Stomach (tissue), 9 donors: ENCODE data around the gene NPR3. TPM values are rescaled to one million over a fixed set of nuclear protein-coding genes. Genes with fewer than 3 reads are reported as not detected.

Experiments used
- DNase-seq, 2 donors: peaks; one replicate each; pipeline versions ENCODE4 v3.0.0 to v3.0.0-alpha.2; 2013 to 2019
- H3K27ac ChIP-seq, 5 donors: fragments of 200-600 bp in 4 of 5; sonication (generic) in 4 of 5; one replicate each; pipeline ENCODE4 v1.5.1; 2013 to 2019; ENCODE audit warnings: mild to moderate bottlenecking in 1 of 5, moderate library complexity in 1 of 5
- H3K27me3 ChIP-seq, 3 donors: fragments of 200-600 bp; sonication (generic); one replicate each; pipeline ENCODE4 v1.5.1; 2017 to 2019; ENCODE audit warnings: mixed run types in 1 of 3
- H3K36me3 ChIP-seq, 4 donors: fragments of 200-600 bp; sonication (generic); 1 replicate in 3 of 4; 2 replicates in 1 of 4; pipeline ENCODE4 v1.5.1; 2016 to 2019
- H3K4me1 ChIP-seq, 4 donors: fragments of 200-600 bp; sonication (generic); one replicate each; pipeline ENCODE4 v1.5.1; 2016 to 2019
- H3K4me3 ChIP-seq, 4 donors: fragments of 200-600 bp; sonication (generic) in 3 of 4; one replicate each; pipeline ENCODE4 v1.5.1; 2016 to 2019; ENCODE audit warnings: mild to moderate bottlenecking in 1 of 4
- H3K9me3 ChIP-seq, 4 donors: fragments of 200-600 bp; sonication (generic); one replicate each; pipeline ENCODE4 v1.5.1; 2016 to 2019
- CTCF ChIP-seq, 7 experiments: fragments of 450-650 bp in 4 of 7; fragments of 200-600 bp in 3 of 7; sonication (generic) in 3 of 7; IDR thresholded peaks; one replicate each; pipeline ENCODE4 v1.5.1; 2016 to 2019; ENCODE audit warnings: antibody characterized with exemption in 7 of 7, control low read depth in 2 of 7, mild to moderate bottlenecking in 1 of 7
- EP300 ChIP-seq: sonication (generic); formaldehyde crosslinking; IDR thresholded peaks from one replicate; pipeline ENCODE4 v1.6.1; 2017; ENCODE audit warnings: antibody characterized with exemption
- POLR2A ChIP-seq, 4 donors: fragments of 450-650 bp; IDR thresholded peaks; one replicate each; pipeline ENCODE4 v1.6.1; 2016; ENCODE audit warnings: antibody characterized with exemption in 4 of 4, control low read depth in 2 of 4, mild to moderate bottlenecking in 1 of 4, moderate library complexity in 1 of 4
- POLR2AphosphoS5 ChIP-seq, 3 donors: sonication (generic); formaldehyde crosslinking; IDR thresholded peaks; one replicate each; pipeline ENCODE4 v1.6.1; 2016; ENCODE audit warnings: antibody characterized with exemption in 3 of 3
- WGBS, 5 donors: extraction: QIAGEN DNeasy Blood & Tissue Kit in 3 of 5; methylation state at CpG; one replicate each; pipeline versions ENCODE4 v1.1.5 to v1.1.7; 2013 to 2018; 5-methylcytosine and 5-hydroxymethylcytosine counted together
- intact Hi-C: fragments of 100-400 bp; cut with DNase I; formaldehyde crosslinking; loops from one replicate; pipeline ENCODE4 v1.15.1; 2023; ENCODE audit warnings: low total_unique reads
- polyA plus RNA-seq, 3 donors: library from polyadenylated mRNA; stranded (reverse); fragments of 200-250 nt; gene quantifications; one replicate each; pipeline ENCODE4 v1.2.3, GENCODE V29; 2013
- total RNA-seq, 5 donors: library from RNA; depleted of rRNA; stranded (reverse); fragments of >200 nt; gene quantifications; one replicate each; pipeline versions ENCODE4 v1.1.0 to v1.2.3, GENCODE V29; 2014 to 2016
- donor health status: healthy with polysubstance abuse.
- donor health status: Bipolar disorder and iron deficiency.
- donor health status: healthy.

The NPR3 gene
- total and polyA plus RNA-seq, 8 donors = 0.25 to 15.8 (median 1.8) TPM; not detected in 2

- H3K27me3 ChIP-seq = no peaks in the 10 kb centered on the region
- intact Hi-C loops = no loop called here
- no peak for TF ChIP-seq POLR2AphosphoS5 (IDR thresholded peaks at IDR 0.05)
- TF ChIP-seq CTCF (IDR thresholded peaks at IDR 0.05) = no peak
- 52 to 70% (median 61%) methylated on average over 2 of the region's 2 CpGs for WGBS, 5 donors
- H3K9me3 ChIP-seq = peaks cover 0 to 8% (median 2%) of the 10 kb centered on the region in 4 donors
- no peak for DNase-seq
- H3K27ac ChIP-seq = no peak overlapping the region
- H3K36me3 ChIP-seq = no peaks in the 10 kb centered on the region
- no peaks in the 10 kb centered on the region for H3K4me1 ChIP-seq
- no peak overlapping the region for H3K4me3 ChIP-seq
Observed at GRCh38 chr5:32745317-32745716, 34.2 kb downstream of the NPR3 start.

DNA sequence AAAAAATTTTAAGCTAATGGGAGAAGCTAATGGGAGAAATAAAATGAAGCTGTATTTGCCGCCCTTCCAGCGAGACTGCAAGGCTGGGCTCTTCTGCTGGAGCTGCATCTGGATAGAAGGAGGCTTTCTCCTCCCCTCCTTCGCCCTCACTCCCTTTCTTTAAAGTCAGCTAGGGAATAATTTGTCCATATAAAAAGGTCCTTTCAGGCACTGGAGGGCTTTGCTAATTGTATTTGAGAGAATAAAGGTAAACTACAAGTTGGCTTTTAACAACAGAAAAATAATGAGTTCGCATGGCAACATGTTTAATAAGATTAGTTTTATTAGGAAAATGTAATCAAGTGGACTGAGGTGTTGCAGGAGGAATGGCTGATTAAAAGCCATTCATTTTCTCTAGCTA is 41.3 kb downstream of the NPR3 start:
- Histone ChIP-seq H3K4me1 (no peaks in the 10 kb centered on the region), H3K36me3 (no peaks in the 10 kb centered on the region), H3K27ac (no peak overlapping the region), H3K27me3 (no peaks in the 10 kb centered on the region), H3K4me3 (no peak overlapping the region), H3K9me3 (peaks cover 0 to 17% (median 6%) of the 10 kb centered on the region in 4 donors)
- no peak for TF ChIP-seq POLR2AphosphoS5 (IDR thresholded peaks at IDR 0.05)
- TF ChIP-seq EP300 = no peak
- no peak for TF ChIP-seq CTCF (IDR thresholded peaks at IDR 0.05)
- TF ChIP-seq POLR2A (IDR thresholded peaks at IDR 0.05) = no peak
- 78 to 84% (median 80%) methylated on average over 4 of the region's 4 CpGs for WGBS, 5 donors
- intact Hi-C loops = no loop called here
- DNase-seq = no peak

GRCh38 chr5:32753051-32753450 is 41.9 kb downstream of the NPR3 start:
- intact Hi-C loops = no loop called here
- no peaks in the 10 kb centered on the region for H3K4me1 ChIP-seq
- no peak for TF ChIP-seq POLR2A (IDR thresholded peaks at IDR 0.05)
- no peak for TF ChIP-seq POLR2AphosphoS5 (IDR thresholded peaks at IDR 0.05)
- no peak for TF ChIP-seq CTCF (IDR thresholded peaks at IDR 0.05)
- TF ChIP-seq EP300 = no peak
- 76 to 84% (median 81%) methylated on average over 2 of the region's 2 CpGs for WGBS, 5 donors
- no peak overlapping the region for H3K4me3 ChIP-seq
- H3K9me3 ChIP-seq = peaks cover 0 to 17% (median 6%) of the 10 kb centered on the region in 4 donors
- DNase-seq = no peak
- no peaks in the 10 kb centered on the region for H3K27me3 ChIP-seq
- H3K36me3 ChIP-seq = no peaks in the 10 kb centered on the region
- H3K27ac ChIP-seq = no peak overlapping the region

DNA sequence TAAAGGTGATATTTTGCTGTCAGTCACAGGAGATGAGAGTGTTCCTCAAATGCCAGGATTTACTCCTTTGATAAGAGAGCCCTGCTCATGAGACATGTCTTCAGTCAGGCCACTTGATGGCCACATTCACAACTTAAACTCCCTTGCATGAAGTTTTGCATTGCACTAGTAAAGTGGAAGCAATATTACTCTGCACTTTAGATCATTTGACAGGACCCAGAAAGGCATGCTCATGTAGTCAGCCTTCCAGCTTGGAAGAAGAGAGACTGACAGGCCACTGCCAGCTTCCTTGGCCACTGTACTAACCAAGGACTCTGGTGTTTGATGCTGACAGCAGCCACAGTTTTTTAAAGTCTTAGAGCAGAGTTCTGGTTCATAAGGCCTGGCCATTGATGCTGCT is 42.6 kb downstream of the NPR3 start:
- Histone ChIP-seq H3K27me3 (no peaks in the 10 kb centered on the region), H3K4me3 (no peak overlapping the region), H3K4me1 (no peaks in the 10 kb centered on the region), H3K36me3 (no peaks in the 10 kb centered on the region), H3K27ac (no peak overlapping the region), H3K9me3 (peaks cover 0 to 17% (median 6%) of the 10 kb centered on the region in 4 donors)
- intact Hi-C loops = no loop called here
- TF ChIP-seq POLR2AphosphoS5 (IDR thresholded peaks at IDR 0.05) (no peak), EP300 (no peak), POLR2A (IDR thresholded peaks at IDR 0.05) (no peak), CTCF (IDR thresholded peaks at IDR 0.05) (no peak)
- DNase-seq = no peak
